Hippocampal formation (tissue), 2 donors: Measurements from ENCODE around the gene BZW1.
A peak's percentile ranks its signal among the peaks of the same experiment; 100 is the strongest.
"Not testable (repeated sequence)": the region's sequence is repeated elsewhere in the genome, so short reads cannot be mapped to it uniquely, and the experiment has no call there.

Experiments used
- DNase-seq, 2 donors: peaks; one replicate each; lab custom pipeline; 2025; lab: John Stamatoyannopoulos, UW

BZW1 gene

GRCh38 chr2:200791905-200792304 is 19.8 kb upstream of the BZW1 start:
- no peak for DNase-seq

GRCh38 chr2:200794143-200794542 is 17.6 kb upstream of the BZW1 start:
- DNase-seq: no peak

GRCh38 chr2:200795028-200795440 is 16.7 kb upstream of the BZW1 start:
- no peak for DNase-seq

- no peak for DNase-seq
Measured at GRCh38 chr2:200796561-200796960, 15.1 kb upstream of the BZW1 start.

- no peak for DNase-seq
Measured at GRCh38 chr2:200797242-200797770, 14.4 kb upstream of the BZW1 start.

GRCh38 chr2:200798514-200798913 is 13.2 kb upstream of the BZW1 start:
- DNase-seq: no peak

GRCh38 chr2:200800458-200800857 is 11.3 kb upstream of the BZW1 start:
- no peak for DNase-seq

GRCh38 chr2:200801431-200801830 is 10.3 kb upstream of the BZW1 start:
- not testable (repeated sequence) for DNase-seq

GRCh38 chr2:200809506-200810251 is 2.0 kb upstream of the BZW1 start:
- DNase-seq: no peak

- no peak for DNase-seq
Measured at GRCh38 chr2:200810252-200810997, 1.3 kb upstream of the BZW1 start.

- DNase-seq: no peak
Measured at GRCh38 chr2:200810998-200811332, 745 bp upstream of the BZW1 start.

GRCh38 chr2:200812122-200813022 is 662 bp downstream of the BZW1 start:
- DNase-seq: peak in 1 of 2 donors; percentile 47

GRCh38 chr2:200814276-200814815 is 2.6 kb downstream of the BZW1 start:
- no peak for DNase-seq

- DNase-seq: no peak
Measured at GRCh38 chr2:200814917-200815316, 3.2 kb downstream of the BZW1 start.

- DNase-seq: not testable (repeated sequence)
Measured at GRCh38 chr2:200818732-200819131, 7.0 kb downstream of the BZW1 start.

GRCh38 chr2:200820573-200821234 is 9.0 kb downstream of the BZW1 start:
- DNase-seq: no peak

GRCh38 chr2:200821686-200822245 is 10.1 kb downstream of the BZW1 start:
- no peak for DNase-seq

- no peak for DNase-seq
Measured at GRCh38 chr2:200828104-200828503, 16.4 kb downstream of the BZW1 start.

GRCh38 chr2:200828572-200829257 is 17.0 kb downstream of the BZW1 start:
- DNase-seq: no peak

GRCh38 chr2:200829258-200829655 is 17.5 kb downstream of the BZW1 start:
- DNase-seq: no peak
